GM12873 (cell line): Measurements from ENCODE around the gene GYPB.
"Not testable (repeated sequence)": the region's sequence is repeated elsewhere in the genome, so short reads cannot be mapped to it uniquely, and the experiment has no call there.

ENCODE experiments used
- TF ChIP-seq, protein P1 (sequence below): IDR thresholded peaks from 2 replicates; pipeline ENCODE4 v1.5.1; 2012; ENCODE audit warnings: low read depth, mild to moderate bottlenecking, moderate library complexity, low read length, control low read depth; ENCODE audit not compliant: insufficient read depth; ENCODE audit errors: missing control alignments

GYPB gene

DNA sequence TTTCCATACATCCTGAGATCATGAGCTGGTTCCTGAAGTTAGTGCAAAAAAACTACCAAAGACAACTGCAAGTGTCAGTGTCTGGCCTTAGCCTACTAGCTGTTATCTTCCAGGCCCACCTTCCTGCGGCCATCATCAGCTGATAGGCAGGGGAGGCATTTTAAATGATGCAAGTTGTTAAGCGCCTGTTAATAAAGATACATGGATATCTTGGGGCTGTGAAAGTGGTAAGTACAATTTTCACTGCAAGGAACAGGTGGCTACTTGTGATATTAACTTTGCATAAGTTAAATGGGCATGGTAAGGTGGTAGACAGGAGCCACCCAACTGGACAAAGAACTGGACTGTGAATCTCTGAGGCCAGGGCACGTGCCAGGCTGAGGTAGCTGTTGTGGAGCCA, at the start of gene GYPB:
Gene GYPB (minus strand): TSS at position 104 of the 400 bp plus-strand sequence. CDS start 93 bp downstream, at position 11.
- TF ChIP-seq, protein P1, sequence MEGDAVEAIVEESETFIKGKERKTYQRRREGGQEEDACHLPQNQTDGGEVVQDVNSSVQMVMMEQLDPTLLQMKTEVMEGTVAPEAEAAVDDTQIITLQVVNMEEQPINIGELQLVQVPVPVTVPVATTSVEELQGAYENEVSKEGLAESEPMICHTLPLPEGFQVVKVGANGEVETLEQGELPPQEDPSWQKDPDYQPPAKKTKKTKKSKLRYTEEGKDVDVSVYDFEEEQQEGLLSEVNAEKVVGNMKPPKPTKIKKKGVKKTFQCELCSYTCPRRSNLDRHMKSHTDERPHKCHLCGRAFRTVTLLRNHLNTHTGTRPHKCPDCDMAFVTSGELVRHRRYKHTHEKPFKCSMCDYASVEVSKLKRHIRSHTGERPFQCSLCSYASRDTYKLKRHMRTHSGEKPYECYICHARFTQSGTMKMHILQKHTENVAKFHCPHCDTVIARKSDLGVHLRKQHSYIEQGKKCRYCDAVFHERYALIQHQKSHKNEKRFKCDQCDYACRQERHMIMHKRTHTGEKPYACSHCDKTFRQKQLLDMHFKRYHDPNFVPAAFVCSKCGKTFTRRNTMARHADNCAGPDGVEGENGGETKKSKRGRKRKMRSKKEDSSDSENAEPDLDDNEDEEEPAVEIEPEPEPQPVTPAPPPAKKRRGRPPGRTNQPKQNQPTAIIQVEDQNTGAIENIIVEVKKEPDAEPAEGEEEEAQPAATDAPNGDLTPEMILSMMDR, result not testable (repeated sequence)

DNA sequence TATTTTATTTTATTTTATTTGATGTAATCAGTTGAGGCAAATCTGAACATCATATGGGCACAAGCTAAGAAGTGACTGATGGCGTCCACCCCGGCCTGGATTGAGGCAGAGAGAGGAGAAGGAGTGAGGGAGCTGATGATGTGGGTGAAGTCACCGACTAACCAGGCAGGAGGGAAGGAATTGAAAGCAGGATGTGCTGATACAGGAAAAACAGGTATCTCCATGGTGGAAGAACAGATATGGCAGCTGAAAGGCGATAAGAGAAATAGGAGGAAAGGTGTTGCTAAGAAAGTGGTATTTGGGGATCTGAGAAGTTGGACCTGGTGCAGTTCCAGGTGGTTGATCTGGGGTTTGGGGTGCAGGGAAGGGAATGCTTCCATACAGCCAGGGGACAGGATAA, 37.6 kb upstream of the GYPB start:
- TF ChIP-seq, protein P1, result no peak

DNA sequence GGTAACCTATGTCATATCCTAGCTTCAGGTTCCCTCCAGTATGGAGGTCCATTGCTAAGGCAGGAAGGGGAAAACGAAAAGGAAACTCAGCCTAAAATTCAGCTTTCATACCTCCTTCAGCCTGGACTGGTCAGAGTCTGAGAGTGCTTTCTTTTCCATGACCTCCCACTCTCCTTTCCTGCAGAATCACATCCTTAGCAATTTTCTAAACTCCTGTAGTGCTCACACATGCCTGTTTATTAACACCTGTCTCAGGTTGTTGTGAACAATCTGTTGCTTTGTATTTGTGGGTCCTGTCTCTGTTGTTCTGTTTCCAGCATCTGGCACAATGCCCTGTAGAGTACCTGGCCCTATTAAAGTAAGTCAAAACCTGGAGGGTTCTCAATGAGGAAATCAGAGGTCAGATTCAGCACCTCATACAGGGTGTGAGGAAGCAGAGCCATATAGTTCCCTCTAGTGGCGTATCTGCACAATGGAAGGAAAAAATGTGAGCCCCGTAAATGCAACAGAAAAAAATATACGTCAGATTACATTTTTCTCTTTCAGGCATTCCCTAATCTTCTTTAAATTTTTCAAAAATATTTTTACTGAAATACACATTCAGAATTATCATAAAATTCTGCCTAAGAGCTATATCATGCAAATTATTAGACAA, 2.3 kb upstream of the GYPB start:
- TF ChIP-seq, protein P1, result peak; percentile 56

DNA sequence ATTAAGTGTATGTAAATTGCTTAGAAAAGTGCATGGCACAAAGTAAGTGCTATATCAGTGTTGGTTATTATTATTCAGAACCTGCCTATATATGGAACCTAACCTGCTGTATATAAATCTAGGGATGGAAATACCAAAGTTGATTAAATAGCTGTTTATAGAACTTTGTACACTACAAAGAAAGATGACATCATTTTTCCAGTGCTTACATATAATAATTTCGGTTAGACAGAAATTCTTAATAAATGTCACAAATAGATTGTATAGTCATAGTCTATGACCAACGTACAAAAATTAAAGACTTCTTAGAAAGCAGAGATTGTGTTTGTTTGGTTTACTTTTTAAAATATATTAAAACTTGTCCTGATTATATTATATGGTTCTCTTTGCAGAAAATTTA, 4.4 kb downstream of the GYPB start:
- TF ChIP-seq, protein P1, result no peak

DNA sequence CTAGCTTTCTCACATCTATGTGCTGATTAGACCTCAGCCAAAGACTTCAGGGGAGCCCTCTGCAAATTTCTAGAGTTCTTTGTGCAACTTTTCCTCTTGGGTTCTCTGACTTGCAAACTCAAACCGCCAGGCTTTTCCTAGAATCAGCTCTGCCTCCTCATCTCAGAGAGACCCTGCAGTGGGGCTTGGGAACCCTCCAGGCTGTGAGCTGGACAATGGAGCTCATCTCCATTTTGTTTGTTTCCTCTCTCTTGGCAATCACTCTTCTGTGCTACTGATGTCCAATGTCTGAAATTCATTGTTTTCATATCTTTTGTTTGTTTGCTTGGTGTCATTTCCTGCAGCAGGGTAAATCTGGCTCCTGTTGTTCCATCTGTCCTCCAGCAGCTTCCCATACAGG, 33.0 kb downstream of the GYPB start:
- TF ChIP-seq, protein P1, result no peak

DNA sequence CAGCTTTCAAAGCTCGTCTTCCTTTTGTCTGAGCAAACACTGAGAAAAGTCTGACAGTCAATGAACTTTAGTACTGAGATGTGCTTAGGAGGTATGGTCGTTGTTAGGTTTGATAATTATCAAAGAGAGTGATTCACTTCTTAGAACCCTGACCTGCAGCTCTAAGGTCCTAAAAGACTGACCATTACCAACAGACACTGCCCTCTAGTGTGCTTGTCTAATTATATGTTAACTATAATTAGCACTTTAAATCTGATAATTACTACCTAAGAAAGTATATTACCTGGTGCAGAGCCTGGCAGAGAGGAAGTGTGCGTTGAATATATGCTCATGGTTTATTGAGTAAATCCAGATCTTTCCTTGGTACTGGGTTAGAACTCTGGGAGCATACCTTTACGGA, 38.4 kb downstream of the GYPB start:
- TF ChIP-seq, protein P1, result peak; percentile 3

DNA sequence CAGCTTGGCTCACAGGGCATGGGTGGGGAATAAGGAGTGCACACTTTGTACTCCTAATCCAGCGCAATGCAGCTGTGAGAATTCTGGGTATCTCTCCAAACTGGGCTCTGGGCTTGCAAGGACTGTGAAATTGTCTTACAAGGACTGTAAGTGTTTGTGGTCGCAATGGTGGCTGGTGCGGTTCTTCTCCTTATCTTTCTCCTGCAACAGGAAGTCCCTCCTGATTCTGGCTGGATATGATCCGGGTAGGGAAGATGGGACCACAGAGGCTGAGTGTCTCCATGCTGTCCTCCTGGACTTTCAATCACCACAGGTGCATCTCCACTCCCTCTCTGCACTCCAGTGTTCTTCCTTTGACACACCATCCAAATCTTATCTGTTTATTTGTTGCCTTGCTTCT, 58.1 kb downstream of the GYPB start:
- TF ChIP-seq, protein P1, result no peak
